ENCODE measurements around the gene TEAD4. TPM values are rescaled to one million over a fixed set of nuclear protein-coding genes. Genes with fewer than 3 reads are reported as not detected.

The TEAD4 gene
- total and polyA plus RNA-seq, 10 donors: 5.1 to 24.2 (median 17.4) TPM

DNA sequence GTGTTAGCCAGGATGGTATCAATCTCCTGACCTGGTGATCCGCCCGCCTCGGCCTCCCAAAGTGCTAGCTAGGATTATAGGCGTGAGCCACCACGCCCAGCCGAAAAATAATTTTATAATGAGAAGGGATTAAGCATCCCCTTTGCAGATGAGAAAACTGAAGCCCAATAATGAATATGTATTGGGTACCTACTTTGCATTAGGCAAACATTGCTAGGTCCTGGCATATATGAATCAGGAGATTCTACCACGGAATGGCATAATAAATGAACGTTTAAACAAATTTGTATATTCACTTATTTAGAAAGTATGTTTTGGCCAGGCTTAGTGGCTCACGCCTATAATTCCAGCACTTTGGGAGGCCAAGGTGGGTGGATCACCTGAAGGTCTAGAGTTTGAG is 36.1 kb upstream of the TEAD4 start:
- Histone ChIP-seq H3K4me1 (no peaks in the 10 kb centered on the region), H3K4me3 (no peak overlapping the region), H3K9me3 (no peaks in the 10 kb centered on the region), H3K36me3 (peaks cover 0 to 77% (median 25%) of the 10 kb centered on the region in 6 donors), H3K27ac (no peak overlapping the region), H3K27me3 (replicated peaks in 1 of 7) (no peaks in the 10 kb centered on the region)
- TF ChIP-seq POLR2A (IDR thresholded peaks at IDR 0.05): no peak
- TF ChIP-seq POLR2AphosphoS5 (IDR thresholded peaks at IDR 0.05): no peak
- TF ChIP-seq, protein P1, sequence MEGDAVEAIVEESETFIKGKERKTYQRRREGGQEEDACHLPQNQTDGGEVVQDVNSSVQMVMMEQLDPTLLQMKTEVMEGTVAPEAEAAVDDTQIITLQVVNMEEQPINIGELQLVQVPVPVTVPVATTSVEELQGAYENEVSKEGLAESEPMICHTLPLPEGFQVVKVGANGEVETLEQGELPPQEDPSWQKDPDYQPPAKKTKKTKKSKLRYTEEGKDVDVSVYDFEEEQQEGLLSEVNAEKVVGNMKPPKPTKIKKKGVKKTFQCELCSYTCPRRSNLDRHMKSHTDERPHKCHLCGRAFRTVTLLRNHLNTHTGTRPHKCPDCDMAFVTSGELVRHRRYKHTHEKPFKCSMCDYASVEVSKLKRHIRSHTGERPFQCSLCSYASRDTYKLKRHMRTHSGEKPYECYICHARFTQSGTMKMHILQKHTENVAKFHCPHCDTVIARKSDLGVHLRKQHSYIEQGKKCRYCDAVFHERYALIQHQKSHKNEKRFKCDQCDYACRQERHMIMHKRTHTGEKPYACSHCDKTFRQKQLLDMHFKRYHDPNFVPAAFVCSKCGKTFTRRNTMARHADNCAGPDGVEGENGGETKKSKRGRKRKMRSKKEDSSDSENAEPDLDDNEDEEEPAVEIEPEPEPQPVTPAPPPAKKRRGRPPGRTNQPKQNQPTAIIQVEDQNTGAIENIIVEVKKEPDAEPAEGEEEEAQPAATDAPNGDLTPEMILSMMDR (IDR thresholded peaks at IDR 0.05 in 8 of 11, conservative IDR thresholded peaks at IDR 0.05 in 3 of 11): no peak
- no peak for DNase-seq
- intact Hi-C loops (cut with DNase I; ENCODE audit: low total_unique reads): no loop called here
- 94 to 99% (median 98%) methylated on average over 9 of the region's 9 CpGs for WGBS, 5 donors

GRCh38 chr12:2924019-2924418 is 35.2 kb upstream of the TEAD4 start:
- TF ChIP-seq POLR2A (IDR thresholded peaks at IDR 0.05) (no peak), POLR2AphosphoS5 (IDR thresholded peaks at IDR 0.05) (no peak)
- TF ChIP-seq, protein P1 (IDR thresholded peaks at IDR 0.05 in 8 of 11, conservative IDR thresholded peaks at IDR 0.05 in 3 of 11): no peak
- no peak overlapping the region for H3K27ac ChIP-seq
- DNase-seq: no peak
- H3K4me1 ChIP-seq: no peaks in the 10 kb centered on the region
- no peak overlapping the region for H3K4me3 ChIP-seq
- peaks cover 0 to 85% (median 25%) of the 10 kb centered on the region in 6 donors for H3K36me3 ChIP-seq
- H3K27me3 ChIP-seq (replicated peaks in 1 of 7): no peaks in the 10 kb centered on the region
- WGBS, 5 donors: 92 to 99% (median 97%) methylated on average over 3 of the region's 3 CpGs
- no peaks in the 10 kb centered on the region for H3K9me3 ChIP-seq
- intact Hi-C loops (cut with DNase I; ENCODE audit: low total_unique reads): no loop called here

DNA sequence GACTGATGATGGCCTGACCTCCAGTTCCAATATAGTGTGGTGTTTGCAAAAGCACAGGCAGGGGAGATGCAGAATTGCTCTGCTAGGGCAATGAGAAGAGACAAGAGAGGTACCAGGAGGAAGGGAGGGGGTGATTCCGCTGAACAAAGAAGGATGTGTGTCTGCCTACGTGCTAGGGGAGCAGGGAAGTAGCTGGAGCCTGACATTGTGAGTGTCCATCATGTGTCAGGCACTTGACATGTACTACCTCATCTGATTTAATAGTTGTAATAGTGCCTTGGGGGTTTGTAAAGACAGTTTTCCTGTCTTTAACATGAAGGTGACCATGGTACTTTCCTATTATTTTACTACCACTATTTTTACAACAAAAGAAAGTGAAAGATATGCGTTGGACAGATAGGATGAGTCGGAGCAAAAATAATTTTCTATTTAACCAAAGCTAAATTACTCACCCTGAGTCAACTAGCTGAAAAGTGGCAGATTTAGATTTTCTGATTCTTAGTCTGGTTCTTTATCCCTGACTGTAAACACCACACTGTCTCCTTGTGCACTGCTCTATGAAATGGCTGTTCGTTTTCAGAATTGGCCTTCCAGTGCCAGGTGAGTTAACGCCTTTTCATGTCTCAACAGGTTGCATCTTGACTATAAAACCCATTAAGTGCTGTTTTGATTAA is 33.7 kb upstream of the TEAD4 start:
- no peaks in the 10 kb centered on the region for H3K9me3 ChIP-seq
- intact Hi-C loops (cut with DNase I; ENCODE audit: low total_unique reads): no loop called here
- 78 to 86% (median 80%) methylated on average over 6 of the region's 6 CpGs for WGBS, 5 donors
- H3K36me3 ChIP-seq: peaks cover 0 to 100% (median 32%) of the 10 kb centered on the region in 6 donors
- no peak for DNase-seq
- no peaks in the 10 kb centered on the region for H3K27me3 ChIP-seq (replicated peaks in 1 of 7)
- H3K27ac ChIP-seq: no peak overlapping the region
- H3K4me3 ChIP-seq: no peak overlapping the region
- H3K4me1 ChIP-seq: no peaks in the 10 kb centered on the region
- TF ChIP-seq POLR2AphosphoS5 (IDR thresholded peaks at IDR 0.05) (no peak), POLR2A (IDR thresholded peaks at IDR 0.05) (no peak)
- TF ChIP-seq, protein P1 (IDR thresholded peaks at IDR 0.05 in 8 of 11, conservative IDR thresholded peaks at IDR 0.05 in 3 of 11): no peak

GRCh38 chr12:2930865-2931264 is 28.3 kb upstream of the TEAD4 start:
- TF ChIP-seq POLR2AphosphoS5 (IDR thresholded peaks at IDR 0.05) (no peak), POLR2A (IDR thresholded peaks at IDR 0.05) (no peak)
- TF ChIP-seq, protein P1 (IDR thresholded peaks at IDR 0.05 in 8 of 11, conservative IDR thresholded peaks at IDR 0.05 in 3 of 11): no peak
- H3K4me1 ChIP-seq: no peaks in the 10 kb centered on the region
- no peak for DNase-seq
- no peaks in the 10 kb centered on the region for H3K9me3 ChIP-seq
- H3K36me3 ChIP-seq: peaks cover 0 to 100% (median 55%) of the 10 kb centered on the region in 6 donors
- intact Hi-C loops (cut with DNase I; ENCODE audit: low total_unique reads): no loop called here
- no peaks in the 10 kb centered on the region for H3K27me3 ChIP-seq (replicated peaks in 1 of 7)
- WGBS, 5 donors: 75 to 85% (median 79%) methylated on average over 8 of the region's 8 CpGs
- no peak overlapping the region for H3K4me3 ChIP-seq
- H3K27ac ChIP-seq: no peak overlapping the region

All from spleen (tissue), 11 donors.